CD14-positive monocyte (primary cell): ENCODE results near the gene USP47. TPM values are rescaled to one million over a fixed set of nuclear protein-coding genes. Genes with fewer than 3 reads are reported as not detected.

Experiments used
- DNase-seq, 3 donors: peaks; one replicate each; pipeline ENCODE4 v3.0.0-alpha.2; 2011 to 2022
- H2AFZ ChIP-seq: 2 replicates; pipeline ENCODE4 v1.6.0; 2012; ENCODE audit warnings: mild to moderate bottlenecking, low read depth, low read length, inconsistent platforms; ENCODE audit not compliant: insufficient read depth, poor library complexity, severe bottlenecking
- H3K27ac ChIP-seq, 2 donors: 1 replicate in 1 of 2; 2 replicates in 1 of 2; pipeline ENCODE4 v1.5.1; 2012 to 2013; ENCODE audit warnings: low read length in 2 of 2, control low read depth in 1 of 2, inconsistent platforms in 1 of 2, low read depth in 1 of 2, mild to moderate bottlenecking in 1 of 2
- H3K27me3 ChIP-seq, 2 donors: one replicate each; pipeline versions ENCODE4 v1.6.0 to v1.6.1; 2011 to 2013; ENCODE audit warnings: low read length in 2 of 2; ENCODE audit not compliant: control insufficient read depth in 2 of 2, insufficient read depth in 2 of 2
- H3K36me3 ChIP-seq, 2 donors: replicated peaks in 1 of 2; 1 replicate in 1 of 2; 2 replicates in 1 of 2; pipeline versions ENCODE4 v1.5.1 to v1.6.1; 2012 to 2013; ENCODE audit warnings: low read length in 2 of 2, control low read depth in 1 of 2, inconsistent platforms in 1 of 2, mild to moderate bottlenecking in 1 of 2; ENCODE audit not compliant: insufficient read depth in 2 of 2, control insufficient read depth in 1 of 2
- H3K4me1 ChIP-seq, 2 donors: 1 replicate in 1 of 2; 2 replicates in 1 of 2; pipeline versions ENCODE4 v1.5.1 to v1.6.1; 2012 to 2013; ENCODE audit warnings: low read length in 2 of 2, control low read depth in 1 of 2, inconsistent platforms in 1 of 2, mild to moderate bottlenecking in 1 of 2, moderate library complexity in 1 of 2; ENCODE audit not compliant: insufficient read depth in 2 of 2, control insufficient read depth in 1 of 2
- H3K4me2 ChIP-seq: replicated peaks from 2 replicates; pipeline ENCODE3; 2012; ENCODE audit warnings: low read length, moderate library complexity, mild to moderate bottlenecking; ENCODE audit not compliant: poor library complexity, severe bottlenecking; ENCODE audit errors: extremely low read depth
- H3K4me3 ChIP-seq, 3 experiments: fragments of 200-600 bp in 1 of 3; sonication (generic) in 1 of 3; replicated peaks in 1 of 3; 1 replicate in 2 of 3; 2 replicates in 1 of 3; pipeline ENCODE4 v1.5.1; 2011 to 2013; ENCODE audit warnings: low read length in 3 of 3, mild to moderate bottlenecking in 3 of 3, control low read depth in 2 of 3, low read depth in 2 of 3, inconsistent platforms in 1 of 3, moderate library complexity in 1 of 3
- H3K79me2 ChIP-seq: 2 replicates; pipeline ENCODE4 v1.6.0; 2012; ENCODE audit warnings: mild to moderate bottlenecking, control low read depth, inconsistent platforms, low read length, moderate library complexity; ENCODE audit not compliant: insufficient read depth
- H3K9ac ChIP-seq: 2 replicates; pipeline ENCODE4 v1.6.0; 2017; ENCODE audit warnings: low read length, mild to moderate bottlenecking; ENCODE audit not compliant: insufficient read depth, poor library complexity, severe bottlenecking
- H3K9me3 ChIP-seq, 2 donors: replicated peaks in 1 of 2; 1 replicate in 1 of 2; 2 replicates in 1 of 2; pipeline versions ENCODE4 v1.5.1 to v1.6.1; 2012 to 2013; ENCODE audit warnings: low read length in 2 of 2, control low read depth in 1 of 2; ENCODE audit not compliant: control insufficient read depth in 1 of 2, insufficient read depth in 1 of 2
- H4K20me1 ChIP-seq: 2 replicates; pipeline ENCODE4 v1.6.0; 2012; ENCODE audit warnings: mild to moderate bottlenecking, low read length, control low read depth, moderate library complexity; ENCODE audit not compliant: insufficient read depth
- H3K27ac Mint-ChIP-seq, 7 donors: one replicate each; pipeline ENCODE4 v1.8.0; 2020; ENCODE audit warnings: mild to moderate bottlenecking in 7 of 7, mixed read lengths in 7 of 7, moderate library complexity in 6 of 7, inconsistent platforms in 2 of 7
- H3K27me3 Mint-ChIP-seq, 3 donors: one replicate each; pipeline ENCODE4 v1.8.0; 2021 to 2022; ENCODE audit warnings: low read depth in 3 of 3, mild to moderate bottlenecking in 3 of 3, mixed read lengths in 3 of 3, moderate library complexity in 3 of 3, inconsistent platforms in 1 of 3
- H3K36me3 Mint-ChIP-seq, 2 donors: one replicate each; pipeline ENCODE4 v1.8.0; 2020; ENCODE audit warnings: mixed read lengths in 2 of 2, inconsistent platforms in 1 of 2, mild to moderate bottlenecking in 1 of 2
- H3K4me1 Mint-ChIP-seq: one replicate; pipeline ENCODE4 v1.8.0; 2020; ENCODE audit warnings: mild to moderate bottlenecking, mixed read lengths
- H3K4me3 Mint-ChIP-seq, 2 donors: one replicate each; pipeline ENCODE4 v1.8.0; 2020; ENCODE audit warnings: mild to moderate bottlenecking in 2 of 2, mixed read lengths in 2 of 2, moderate library complexity in 1 of 2
- H3K9me3 Mint-ChIP-seq, 7 donors: one replicate each; pipeline ENCODE4 v1.8.0; 2020 to 2022; ENCODE audit warnings: mixed read lengths in 7 of 7, mild to moderate bottlenecking in 6 of 7, moderate library complexity in 6 of 7, inconsistent platforms in 2 of 7
- CTCF ChIP-seq: fragments of 200-600 bp; IDR thresholded peaks from one replicate; pipeline ENCODE4 v1.8.0; 2022; ENCODE audit warnings: antibody characterized with exemption, mild to moderate bottlenecking
- WGBS: methylation state at CpG from one replicate; pipeline ENCODE4 v1.1.5; 2013; ENCODE audit warnings: missing lambda C conversion rate; ENCODE audit not compliant: insufficient coverage; 5-methylcytosine and 5-hydroxymethylcytosine counted together
- intact Hi-C, 2 donors: fragments of 100-400 bp; cut with micrococcal nuclease; formaldehyde crosslinking; loops; one replicate each; pipeline versions ENCODE4 v1.15.0 to v1.15.1; 2023
- polyA plus RNA-seq, 3 donors: library from polyadenylated mRNA; depleted of rRNA in 1 of 3; unstranded in 2 of 3; stranded (reverse) in 1 of 3; fragments of 300-500 nt in 2 of 3; fragments of >200 nt in 1 of 3; fragmentation: Illumina TruSeq in 2 of 3; gene quantifications; 1 replicate in 2 of 3; 2 replicates in 1 of 3; pipeline ENCODE4 v1.2.3, GENCODE V29; 2012 to 2021

The USP47 gene
- polyA plus RNA-seq, 3 donors = 8.1 to 17.5 (median 10.5) TPM

GRCh38 chr11:11948242-11948947 is 106.6 kb downstream of the USP47 start:
- H3K4me1 Mint-ChIP-seq = no peaks in the 10 kb centered on the region
- Histone ChIP-seq H3K9me3 (no peaks in the 10 kb centered on the region), H3K27ac (no peak overlapping the region), H3K9ac (no peak overlapping the region), H3K36me3 (peaks cover 82 to 99% of the 10 kb centered on the region in 2 donors), H3K27me3 (no peaks in the 10 kb centered on the region), H3K4me3 (no peak overlapping the region), H3K79me2 (no peaks in the 10 kb centered on the region), H4K20me1 (no peaks in the 10 kb centered on the region), H2AFZ (no peak overlapping the region), H3K4me2 (no peak overlapping the region), H3K4me1 (no peaks in the 10 kb centered on the region)
- no peak overlapping the region for H3K27ac Mint-ChIP-seq
- H3K27me3 Mint-ChIP-seq = peaks cover 0 to 2% (median 0%) of the 10 kb centered on the region in 3 donors
- no peak for TF ChIP-seq CTCF
- intact Hi-C loops = no loop called here
- no CpG with 5 or more reads among the region's 2 CpGs for WGBS
- no peak for DNase-seq
- H3K4me3 Mint-ChIP-seq = no peak overlapping the region
- no peaks in the 10 kb centered on the region for H3K9me3 Mint-ChIP-seq
- H3K36me3 Mint-ChIP-seq = peaks cover 74 to 75% of the 10 kb centered on the region in 2 donors

- no peak overlapping the region for H3K4me3 ChIP-seq
- peaks cover 77 to 78% of the 10 kb centered on the region in 2 donors for H3K36me3 Mint-ChIP-seq
- H3K4me1 Mint-ChIP-seq = no peaks in the 10 kb centered on the region
- H3K79me2 ChIP-seq = no peaks in the 10 kb centered on the region
- H4K20me1 ChIP-seq = no peaks in the 10 kb centered on the region
- no peak for TF ChIP-seq CTCF
- H3K9me3 ChIP-seq = no peaks in the 10 kb centered on the region
- H3K9me3 Mint-ChIP-seq = no peaks in the 10 kb centered on the region
- peaks cover 0 to 2% (median 0%) of the 10 kb centered on the region in 3 donors for H3K27me3 Mint-ChIP-seq
- H2AFZ ChIP-seq = no peak overlapping the region
- DNase-seq = no peak
- no peaks in the 10 kb centered on the region for H3K27me3 ChIP-seq
- no peak overlapping the region for H3K27ac Mint-ChIP-seq
- H3K9ac ChIP-seq = no peak overlapping the region
- H3K27ac ChIP-seq = no peak overlapping the region
- no peak overlapping the region for H3K4me3 Mint-ChIP-seq
- H3K4me1 ChIP-seq = no peaks in the 10 kb centered on the region
- no peak overlapping the region for H3K4me2 ChIP-seq
- intact Hi-C loops = no loop called here
- H3K36me3 ChIP-seq = peaks cover 83 to 99% of the 10 kb centered on the region in 2 donors
Measured at GRCh38 chr11:11949482-11949881, 107.7 kb downstream of the USP47 start.
